ENCODE data around the gene TMEM8B. TPM values are rescaled to one million over a fixed set of nuclear protein-coding genes. Genes with fewer than 3 reads are reported as not detected.

The TMEM8B gene
- total RNA-seq, 1 experiment from 2014 or later = 7.2 TPM

GRCh38 chr9:35791297-35791921 is 37.6 kb upstream of the TMEM8B start, which contains the start of gene NPR2:
NPR2 (plus strand) TSS chr9:35791591; CDS start chr9:35792409, 818 bp downstream.
- TF ChIP-seq EZH2 (IDR thresholded peaks at IDR 0.05) (no peak), EZH2phosphoT487 (IDR thresholded peaks at IDR 0.05; ENCODE audit: borderline replicate concordance) (no peak), YY1 (IDR thresholded peaks at IDR 0.05; ENCODE audit: extremely low read depth, insufficient replicate concordance, low read depth, low read length) (no peak), CEBPB (IDR thresholded peaks at IDR 0.05; ENCODE audit: low read depth) (no peak), SP1 (IDR thresholded peaks at IDR 0.05; ENCODE audit: low read depth) (no peak), RAD21 (IDR thresholded peaks at IDR 0.05; ENCODE audit: low read depth) (no peak), SRF (IDR thresholded peaks at IDR 0.05; ENCODE audit: low read depth) (no peak), TCF7L2 (IDR thresholded peaks at IDR 0.05; ENCODE audit: borderline replicate concordance, extremely low read depth, insufficient read depth, insufficient read length) (no peak), ZFX (IDR thresholded peaks at IDR 0.05) (no peak), CBX3 (IDR thresholded peaks at IDR 0.05; ENCODE audit: low read depth) (no peak)
- TF ChIP-seq, protein P1, sequence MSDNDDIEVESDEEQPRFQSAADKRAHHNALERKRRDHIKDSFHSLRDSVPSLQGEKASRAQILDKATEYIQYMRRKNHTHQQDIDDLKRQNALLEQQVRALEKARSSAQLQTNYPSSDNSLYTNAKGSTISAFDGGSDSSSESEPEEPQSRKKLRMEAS (IDR thresholded peaks at IDR 0.05) = no peak
- TF ChIP-seq, protein P2, sequence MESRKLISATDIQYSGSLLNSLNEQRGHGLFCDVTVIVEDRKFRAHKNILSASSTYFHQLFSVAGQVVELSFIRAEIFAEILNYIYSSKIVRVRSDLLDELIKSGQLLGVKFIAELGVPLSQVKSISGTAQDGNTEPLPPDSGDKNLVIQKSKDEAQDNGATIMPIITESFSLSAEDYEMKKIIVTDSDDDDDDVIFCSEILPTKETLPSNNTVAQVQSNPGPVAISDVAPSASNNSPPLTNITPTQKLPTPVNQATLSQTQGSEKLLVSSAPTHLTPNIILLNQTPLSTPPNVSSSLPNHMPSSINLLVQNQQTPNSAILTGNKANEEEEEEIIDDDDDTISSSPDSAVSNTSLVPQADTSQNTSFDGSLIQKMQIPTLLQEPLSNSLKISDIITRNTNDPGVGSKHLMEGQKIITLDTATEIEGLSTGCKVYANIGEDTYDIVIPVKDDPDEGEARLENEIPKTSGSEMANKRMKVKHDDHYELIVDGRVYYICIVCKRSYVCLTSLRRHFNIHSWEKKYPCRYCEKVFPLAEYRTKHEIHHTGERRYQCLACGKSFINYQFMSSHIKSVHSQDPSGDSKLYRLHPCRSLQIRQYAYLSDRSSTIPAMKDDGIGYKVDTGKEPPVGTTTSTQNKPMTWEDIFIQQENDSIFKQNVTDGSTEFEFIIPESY (IDR thresholded peaks at IDR 0.05; ENCODE audit: extremely low read depth, insufficient replicate concordance, low read length) = no peak
- no peaks in the 10 kb centered on the region for H3K9me3 ChIP-seq (ENCODE audit: control insufficient read depth in 1 of 2, insufficient read depth in 1 of 2, low read depth in 1 of 2, low read length in 2 of 2)
- H3K36me3 ChIP-seq (ENCODE audit: control insufficient read depth in 1 of 2, insufficient read depth in 2 of 2, low read length in 2 of 2) = 0 out of 4 replicates have a peak, but pooled peaks cover 0 to 4% of the 10 kb centered on the region in 2 experiments
- ChIA-PET POLR2A (no interaction called here), CTCF (interaction anchor here (1.2 to 1.9 kb wide), 2 partner anchors 35 to 120 kb away, joined by 3 to 6 read pairs; no protein-coding TSS in a partner anchor), RAD21 (ENCODE audit: low non-redundant PET in 1 of 2, low total read pairs in 2 of 2, uncharacterized antibody in 2 of 2, unreplicated experiment in 2 of 2) (no interaction called here)
- H3K27me3 ChIP-seq (ENCODE audit: insufficient read depth, low read length) = no peaks in the 10 kb centered on the region
- H3K79me2 ChIP-seq (ENCODE audit: insufficient read depth, low read length) = no peaks in the 10 kb centered on the region
- no peaks in the 10 kb centered on the region for H4K20me1 ChIP-seq (ENCODE audit: insufficient read depth)
- H3K4me3 ChIP-seq (replicated peaks in 1 of 2; ENCODE audit: low read depth in 1 of 2, low read length in 2 of 2) = no peak within 1 kb of the TSS
- DNase-seq (ENCODE audit: low read depth, low spot score) = no peak
- BruUV-seq (replicated peaks) = no TSS peak
- no peak within 1 kb of the TSS for H2AFZ ChIP-seq (ENCODE audit: low read depth, low read length, poor library complexity, severe bottlenecking)
- intact Hi-C loops (cut with micrococcal nuclease) = loop anchor here (2.0 kb wide), 1 partner anchor 43 kb away; no protein-coding TSS in a partner anchor
- no peak within 1 kb of the TSS for H3K9ac ChIP-seq (ENCODE audit: low read length)
- ATAC-seq = no peak
- H3K27ac ChIP-seq (ENCODE audit: low read depth, low read length) = no peak within 1 kb of the TSS
- no peaks in the 10 kb centered on the region for H3K9me2 ChIP-seq (ENCODE audit: insufficient read depth)
- H3K4me2 ChIP-seq (ENCODE audit: low read length) = no peak within 1 kb of the TSS
- peaks cover 0 to 11% of the 10 kb centered on the region in 2 experiments; a peak in 1 of 4 replicates for H3K4me1 ChIP-seq (ENCODE audit: control insufficient read depth in 1 of 2, insufficient read depth in 2 of 2, low read length in 2 of 2)
